A172 (cell line): ENCODE measurements around the gene GLI3. TPM values are rescaled to one million over a fixed set of nuclear protein-coding genes. Genes with fewer than 3 reads are reported as not detected.

Source experiments
- DNase-seq: peaks from one replicate; pipeline ENCODE4 v3.0.0-alpha.2; 2015; ENCODE audit warnings: low spot score
- total RNA-seq: library from RNA; depleted of rRNA; stranded (reverse); fragments of >200 nt; shearing (Covaris generic); gene quantifications from 2 replicates; pipeline ENCODE4 v1.2.3, GENCODE V29; 2014

Gene GLI3
- total RNA-seq, 1 experiment from 2014 or later: 2.5 TPM

GRCh38 chr7:42105554-42106358 is 131.3 kb downstream of the GLI3 start:
- no peak for DNase-seq

- DNase-seq: no peak
These were observed 132.3 kb downstream of the GLI3 start for GRCh38 chr7:42104694-42105093.

- no peak for DNase-seq
These were observed 132.8 kb downstream of the GLI3 start for GRCh38 chr7:42104231-42104630.

- no peak for DNase-seq
These were observed 133.6 kb downstream of the GLI3 start for GRCh38 chr7:42103456-42103855.

GRCh38 chr7:42103020-42103419 is 134.0 kb downstream of the GLI3 start:
- peak; percentile 12 for DNase-seq

- DNase-seq: no peak
These were observed 134.7 kb downstream of the GLI3 start for GRCh38 chr7:42102301-42102700.

- DNase-seq: no peak
These were observed 136.9 kb downstream of the GLI3 start for GRCh38 chr7:42100156-42100508.

- DNase-seq: no peak
These were observed 137.4 kb downstream of the GLI3 start for GRCh38 chr7:42099470-42100155.

GRCh38 chr7:42099066-42099465 is 137.9 kb downstream of the GLI3 start:
- DNase-seq: no peak

- DNase-seq: peak; percentile 34
These were observed 139.3 kb downstream of the GLI3 start for GRCh38 chr7:42097752-42098151.

- no peak for DNase-seq
These were observed 140.1 kb downstream of the GLI3 start for GRCh38 chr7:42096681-42097561.

- DNase-seq: no peak
These were observed 140.7 kb downstream of the GLI3 start for GRCh38 chr7:42096268-42096667.

GRCh38 chr7:42095791-42096190 is 141.2 kb downstream of the GLI3 start:
- DNase-seq: no peak

GRCh38 chr7:42093349-42093905 is 143.6 kb downstream of the GLI3 start:
- no peak for DNase-seq

GRCh38 chr7:42091461-42092291 is 145.3 kb downstream of the GLI3 start:
- no peak for DNase-seq

GRCh38 chr7:42090806-42091205 is 146.2 kb downstream of the GLI3 start:
- DNase-seq: no peak

- no peak for DNase-seq
These were observed 147.0 kb downstream of the GLI3 start for GRCh38 chr7:42090056-42090455.

GRCh38 chr7:42087616-42088015 is 149.4 kb downstream of the GLI3 start:
- DNase-seq: no peak

GRCh38 chr7:42085531-42085930 is 151.5 kb downstream of the GLI3 start:
- no peak for DNase-seq

- DNase-seq: no peak
These were observed 152.7 kb downstream of the GLI3 start for GRCh38 chr7:42084263-42084662.

- no peak for DNase-seq
These were observed 153.7 kb downstream of the GLI3 start for GRCh38 chr7:42083284-42083683.
